Stimulated activated CD4-positive, alpha-beta T cell treated with anti-CD3 and anti-CD28 coated beads, Interleukin-15, amount 100 ng/mL, for 48 hours (primary cell): ENCODE data around the gene PHF8.
A peak's percentile ranks its signal among the peaks of the same experiment; 100 is the strongest.

Experiments used
- DNase-seq, 2 donors: peaks; one replicate each; pipeline ENCODE4 v3.0.0-alpha.2; 2020; ENCODE audit warnings: low read depth in 2 of 2

The PHF8 gene

DNA sequence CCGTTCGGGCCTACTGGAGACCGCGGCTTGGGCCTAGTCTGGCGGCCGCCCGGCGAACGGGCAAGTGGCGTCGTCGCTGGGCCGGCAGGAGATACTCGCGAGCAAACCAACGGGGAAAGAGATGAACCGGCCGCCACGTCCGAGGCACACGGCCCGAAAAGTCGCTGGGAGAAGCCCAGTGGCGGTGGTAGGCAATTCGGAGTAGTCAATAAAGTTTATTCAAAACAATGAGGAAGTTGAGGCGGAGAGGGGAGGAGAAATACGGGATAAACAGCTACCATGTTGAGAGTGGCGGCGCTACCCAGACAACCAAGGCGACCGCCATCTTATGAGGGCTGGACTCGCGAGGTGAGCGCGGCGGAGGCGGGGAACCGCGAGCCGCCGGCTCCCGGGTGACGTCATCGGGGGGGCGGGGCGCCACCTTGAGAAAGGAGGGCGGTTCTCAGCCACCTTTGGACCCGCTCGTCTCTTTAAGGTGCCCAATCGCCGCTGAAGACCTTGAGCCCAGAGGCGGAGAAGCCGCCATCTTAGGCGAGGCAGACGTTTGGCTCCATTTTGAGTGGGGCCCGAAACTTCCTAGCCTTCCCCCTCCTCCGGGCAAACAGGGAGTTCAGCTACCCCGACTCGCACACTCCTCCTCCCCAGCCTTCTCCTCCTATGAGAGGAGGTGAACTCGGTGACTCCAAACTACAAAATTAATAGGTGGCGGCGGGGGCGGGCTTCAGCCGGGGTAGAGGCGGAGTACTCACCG lies at the start of gene PHF8:
Gene PHF8 (minus strand): TSS at position 348 of the 751 bp plus-strand sequence. CDS start 1,745 bp downstream, outside the sequence.
- peak; percentile 90 to 91 for DNase-seq

DNA sequence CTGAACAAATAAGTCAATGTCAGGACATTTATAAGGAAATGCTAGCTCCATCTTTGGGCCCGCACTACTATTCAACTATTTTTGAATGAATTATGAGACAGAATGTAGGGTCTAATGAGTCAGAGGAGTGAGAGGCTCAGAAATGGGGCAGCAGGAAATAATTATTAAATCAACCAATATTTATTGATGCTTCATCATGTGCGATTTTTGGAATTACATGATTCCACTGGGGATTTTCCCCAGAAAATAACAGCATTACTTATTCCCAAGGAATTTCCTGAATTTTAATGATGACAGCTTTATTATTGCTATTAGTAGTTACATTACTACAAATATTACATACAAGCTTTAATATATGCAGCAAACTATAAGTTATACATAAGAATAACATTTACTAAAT lies 49.3 kb upstream of the PHF8 start:
- DNase-seq, result no peak

DNA sequence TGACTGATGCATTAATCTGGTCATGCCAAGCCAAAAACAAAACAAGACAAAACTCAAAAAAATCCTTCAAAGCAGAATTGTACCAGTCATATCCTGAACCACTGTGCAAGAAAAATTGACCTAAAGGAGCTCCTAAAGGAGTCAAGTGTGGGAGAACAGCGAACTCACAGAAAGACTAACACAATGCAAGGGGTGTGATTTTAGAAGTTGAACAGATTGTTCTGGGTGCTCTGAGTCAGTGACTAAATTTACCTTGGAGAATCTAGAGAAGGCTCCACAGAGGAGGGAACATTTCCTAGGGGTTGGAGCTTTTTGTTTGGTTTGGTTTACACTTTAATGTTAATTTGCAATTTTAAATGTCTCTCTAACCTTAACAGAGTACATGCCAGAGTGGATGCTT lies 48.9 kb upstream of the PHF8 start:
- DNase-seq, result no peak

DNA sequence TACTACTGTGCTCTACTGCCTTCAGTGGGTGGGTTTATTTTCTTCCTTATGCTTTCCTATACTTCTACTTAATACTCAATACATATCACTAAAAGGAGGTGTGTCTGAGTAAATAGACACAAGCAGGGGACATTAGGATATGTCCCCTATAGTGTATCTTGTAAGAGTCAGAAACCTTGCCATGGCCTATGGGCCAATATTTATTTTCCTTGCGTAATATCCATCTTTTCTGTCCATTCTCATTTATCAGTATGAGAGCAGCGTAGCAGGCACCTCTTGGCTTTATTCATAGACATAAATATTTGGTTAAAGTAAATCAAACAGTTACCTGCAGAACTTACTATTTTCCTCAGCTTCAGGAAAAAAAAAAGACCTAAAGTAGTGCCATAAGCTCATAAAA lies 46.6 kb upstream of the PHF8 start:
- no peak for DNase-seq

DNA sequence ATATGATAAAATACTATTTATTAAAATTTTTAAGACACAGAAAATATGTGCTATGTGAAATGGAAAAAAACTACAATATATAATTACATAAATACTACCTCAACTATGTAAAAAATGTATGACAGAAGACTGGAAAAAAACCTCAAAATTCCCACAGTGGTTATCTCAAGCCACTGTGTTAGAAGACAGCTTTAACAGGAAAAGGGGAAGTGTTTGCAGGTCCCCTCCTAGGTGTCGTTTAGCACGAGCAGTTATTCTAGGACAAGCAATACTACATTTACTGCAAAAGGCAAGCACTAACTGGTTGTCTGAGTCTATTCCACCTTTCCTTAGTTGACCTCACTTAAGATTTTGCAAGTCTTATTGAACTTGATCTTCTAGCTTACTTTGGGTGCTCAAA lies 44.9 kb upstream of the PHF8 start:
- no peak for DNase-seq

DNA sequence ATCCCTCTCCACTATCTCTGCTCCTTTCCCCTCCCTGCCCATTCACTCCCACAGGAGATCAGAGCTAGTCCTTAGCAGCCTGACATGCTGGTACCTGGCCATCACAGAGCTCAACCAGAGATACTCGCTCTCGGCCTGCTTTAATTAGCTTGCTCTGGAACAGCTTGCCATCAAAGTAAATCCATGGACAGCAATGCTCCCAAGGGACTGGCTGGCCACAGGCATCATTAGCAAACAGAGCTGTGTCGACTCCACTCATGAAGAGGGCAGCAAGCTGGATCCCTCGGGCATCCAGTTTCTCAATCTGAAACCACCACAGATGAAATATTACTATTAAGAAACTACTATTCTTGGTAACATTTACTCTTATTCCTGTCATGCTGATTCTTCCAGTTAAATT lies 43.4 kb upstream of the PHF8 start:
- DNase-seq, result no peak

DNA sequence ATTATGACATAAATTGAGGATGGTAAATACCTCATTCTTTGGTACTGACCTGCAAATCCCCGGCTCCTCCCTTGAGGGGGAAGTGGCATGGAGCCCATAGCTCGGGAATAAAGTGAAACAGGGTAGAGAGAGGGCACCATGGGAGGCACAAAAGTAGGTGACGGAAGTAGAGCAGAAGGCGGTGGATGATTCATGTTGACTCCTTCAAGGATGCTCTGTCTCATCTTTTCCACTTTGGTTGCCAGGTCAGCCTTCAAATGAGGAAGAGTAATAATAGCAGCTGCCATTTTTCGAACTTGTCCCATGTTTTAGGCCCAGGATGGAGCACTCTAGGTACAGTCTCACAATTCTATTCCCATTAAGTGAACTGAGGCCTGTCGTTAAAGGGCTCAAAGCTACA lies 41.4 kb upstream of the PHF8 start:
- no peak for DNase-seq

DNA sequence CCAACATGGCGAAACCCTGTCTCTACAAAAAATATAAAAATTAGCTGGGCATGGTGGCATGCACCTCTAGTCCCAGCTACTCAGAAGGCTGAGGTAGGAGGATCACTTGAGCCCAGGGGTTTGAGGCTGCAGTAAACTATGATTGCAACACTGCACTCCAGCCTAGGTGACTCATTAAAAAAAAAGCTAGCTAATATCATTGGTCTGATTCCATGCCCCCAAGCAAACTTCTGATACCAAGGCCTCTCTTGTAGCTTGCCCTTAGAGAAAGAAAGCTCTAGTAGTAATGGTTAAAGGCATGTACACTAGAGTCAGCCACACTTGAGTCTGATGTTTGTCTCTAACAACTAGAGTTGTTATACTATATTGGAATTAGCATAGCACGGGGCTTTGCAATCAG lies 32.6 kb upstream of the PHF8 start:
- DNase-seq, result no peak

DNA sequence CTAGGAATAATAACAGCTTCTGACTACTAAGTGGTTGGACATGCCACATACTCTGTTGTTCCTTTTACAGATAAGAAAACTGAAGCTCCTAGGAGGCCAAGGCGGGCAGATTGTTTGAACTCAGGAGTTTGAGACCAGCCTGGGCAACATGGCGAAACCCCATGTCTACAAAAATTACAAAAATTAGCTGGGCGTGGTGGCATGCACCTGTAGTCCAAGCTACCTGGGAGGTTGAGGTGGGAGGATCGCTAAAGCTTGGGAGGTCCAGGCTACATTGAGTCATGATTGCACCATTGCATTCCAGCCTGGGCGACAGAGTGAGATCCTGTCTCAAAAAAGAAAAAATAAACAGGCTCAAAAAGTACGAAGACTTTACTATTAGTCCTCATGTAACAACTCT lies 30.6 kb upstream of the PHF8 start:
- no peak for DNase-seq

DNA sequence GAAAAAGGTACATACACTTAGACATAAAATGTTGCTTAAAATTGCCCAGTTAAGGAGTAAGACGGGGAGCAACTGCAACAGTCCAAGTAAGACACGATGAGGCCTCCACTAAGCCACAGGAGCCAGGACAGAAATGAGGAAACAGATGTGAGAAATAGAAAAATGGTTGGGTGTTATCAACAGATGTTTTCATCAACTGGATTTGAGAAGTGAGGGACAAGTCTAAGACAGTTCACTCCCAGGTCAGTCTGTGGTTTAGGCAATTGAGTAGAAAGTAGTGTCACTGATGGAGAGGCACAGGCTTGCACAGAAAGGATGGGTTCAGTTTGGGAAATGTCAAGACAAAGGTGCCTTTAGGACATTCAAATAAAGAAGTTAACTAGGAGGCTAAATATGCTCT lies 23.5 kb upstream of the PHF8 start:
- DNase-seq, result no peak

DNA sequence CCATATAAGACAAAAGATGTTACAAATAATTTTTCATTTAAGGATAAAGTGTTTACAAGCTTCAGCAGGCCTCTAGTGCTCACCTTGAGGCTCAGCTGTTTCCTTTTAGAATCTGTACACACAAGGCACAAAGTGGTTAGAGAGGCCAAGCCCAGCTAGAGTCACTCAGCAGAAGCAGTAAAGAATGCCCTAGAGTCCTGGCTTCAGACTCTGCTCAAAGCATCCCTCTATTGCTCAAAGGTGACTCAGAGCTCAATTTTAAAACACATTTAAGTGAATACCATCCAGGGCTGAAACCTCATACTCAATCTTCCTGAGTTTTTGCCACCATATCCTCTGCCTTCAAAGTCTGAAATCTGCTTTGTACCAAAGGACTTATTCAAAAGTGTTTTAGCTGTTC lies 22.6 kb upstream of the PHF8 start:
- DNase-seq, result no peak

DNA sequence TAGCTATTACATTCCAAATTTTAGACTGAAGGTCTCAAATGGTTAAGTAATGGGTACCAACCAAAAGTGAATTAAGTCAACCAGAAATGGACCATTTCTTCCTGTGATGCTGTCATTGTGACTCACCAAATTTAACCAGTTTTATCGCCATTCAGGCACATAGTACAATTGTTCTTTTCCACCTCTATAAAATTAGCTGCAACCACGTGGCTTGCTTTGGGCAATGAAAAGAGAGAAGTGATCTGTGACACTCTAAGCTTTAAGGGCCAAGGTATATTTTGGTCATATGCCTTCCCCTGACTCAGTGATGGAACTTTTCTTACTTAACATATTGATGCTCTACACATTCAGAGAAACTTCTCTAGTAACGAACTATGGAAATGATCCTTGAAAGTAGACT lies 20.3 kb upstream of the PHF8 start:
- no peak for DNase-seq

DNA sequence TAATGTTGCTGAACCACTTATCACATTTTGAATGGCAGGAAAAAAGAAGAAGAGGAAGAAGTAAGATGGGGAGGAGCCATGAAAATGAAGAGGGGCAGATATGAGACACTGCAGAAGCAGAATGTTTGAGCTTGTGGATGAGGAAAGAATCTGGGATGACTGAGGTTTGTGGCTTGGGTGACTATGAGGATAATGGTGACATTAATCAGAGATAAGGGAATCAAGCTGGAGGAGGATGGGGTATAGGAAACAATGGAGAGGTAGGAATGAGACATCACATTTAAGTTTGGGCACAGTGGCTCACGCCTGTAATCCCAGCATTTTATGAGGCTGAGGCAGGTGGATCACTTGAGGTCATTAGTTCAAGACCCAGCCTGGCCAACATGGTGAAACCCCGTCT lies 19.1 kb upstream of the PHF8 start:
- no peak for DNase-seq

DNA sequence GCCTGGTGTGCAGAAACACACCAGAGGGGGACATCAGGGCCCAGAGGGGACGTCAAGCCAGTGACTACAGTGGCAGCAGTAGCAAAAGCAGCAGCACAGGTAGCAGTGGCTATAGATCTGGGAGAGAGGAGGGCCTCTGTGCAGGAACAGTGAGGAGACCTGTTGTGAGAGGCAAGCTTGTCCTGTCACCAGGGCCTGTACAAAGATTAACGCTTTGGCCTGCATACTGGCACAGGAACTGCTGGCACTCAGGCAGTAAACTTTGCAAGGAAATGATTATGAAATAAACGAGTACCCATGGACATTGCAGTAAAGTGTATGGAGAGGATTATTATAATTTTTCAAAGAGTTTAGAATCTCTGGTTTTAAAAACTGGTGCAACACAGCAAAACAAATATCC lies 5.5 kb upstream of the PHF8 start:
- no peak for DNase-seq

DNA sequence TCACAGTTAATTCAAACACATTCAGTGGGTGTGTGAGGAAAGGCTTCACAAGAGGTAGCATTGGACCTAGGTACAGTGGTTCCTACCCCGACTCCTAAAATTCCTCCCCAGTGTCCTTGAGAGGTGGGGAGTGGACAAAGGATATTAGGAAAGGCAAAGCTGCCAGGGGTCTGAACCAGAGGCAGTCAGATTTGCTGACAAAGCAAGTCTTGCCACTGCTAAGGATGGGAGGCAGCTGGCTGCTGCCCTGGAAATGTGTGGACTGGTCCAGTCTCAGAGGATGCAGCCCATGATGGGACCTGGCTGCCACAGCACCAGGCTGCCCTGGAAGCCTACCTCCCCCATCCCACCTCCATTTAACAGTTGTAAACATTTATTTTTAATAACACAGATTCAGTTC lies 4.1 kb upstream of the PHF8 start:
- no peak for DNase-seq

DNA sequence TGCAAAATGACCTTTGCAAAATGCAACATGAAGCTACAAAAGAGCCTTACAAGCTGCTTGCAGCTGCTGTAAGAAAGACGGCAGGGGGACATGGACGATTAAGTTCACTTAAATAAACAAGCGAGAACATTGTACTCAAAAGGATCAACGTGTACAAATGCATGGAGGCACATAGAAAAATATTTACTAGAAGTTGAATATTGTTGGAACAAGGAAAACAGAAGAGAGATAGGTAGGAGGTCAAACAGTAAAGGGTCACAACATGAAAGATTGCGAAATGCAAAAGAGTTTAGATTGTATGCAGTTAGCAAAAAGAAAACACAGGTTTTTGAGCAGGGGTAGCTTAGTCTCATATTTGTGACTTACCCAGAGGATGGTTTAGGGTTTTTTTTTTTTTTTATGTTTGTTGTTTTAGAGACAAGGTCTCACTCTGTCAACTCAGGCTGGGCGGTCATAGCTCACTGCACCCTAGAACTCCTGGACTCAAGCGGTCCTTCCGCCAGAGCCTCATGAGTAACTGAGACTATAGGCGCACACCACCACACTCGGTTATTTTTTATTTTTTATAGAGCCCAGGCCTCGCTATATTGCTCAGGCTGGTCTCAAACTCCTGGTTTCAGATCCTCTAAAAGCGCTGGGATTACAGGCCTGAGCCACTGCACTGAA lies 1.4 kb upstream of the PHF8 start:
- DNase-seq, result no peak

DNA sequence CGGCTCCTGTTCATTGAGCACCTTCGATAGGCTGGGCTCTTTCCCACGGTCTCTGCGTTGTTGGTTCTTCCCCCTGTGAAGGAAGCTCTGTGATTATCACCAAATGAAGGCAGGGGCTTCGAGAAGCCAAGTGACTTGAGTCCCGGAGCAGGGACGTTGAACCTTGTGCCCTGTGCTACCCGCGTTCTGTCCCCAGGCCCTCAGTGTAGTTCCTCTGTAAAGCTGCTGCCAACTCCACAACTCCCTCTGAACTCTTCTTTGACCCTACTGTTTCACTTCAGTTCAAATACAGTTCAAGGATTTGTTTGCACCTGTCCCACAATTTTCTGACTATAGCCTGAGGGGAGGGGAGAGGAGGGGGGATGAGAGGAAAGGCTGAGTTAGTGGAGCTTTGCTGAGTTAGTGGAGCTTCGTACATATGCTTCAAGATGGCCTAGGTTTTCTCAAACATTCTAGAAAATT lies 635 bp upstream of the PHF8 start:
- no peak for DNase-seq

DNA sequence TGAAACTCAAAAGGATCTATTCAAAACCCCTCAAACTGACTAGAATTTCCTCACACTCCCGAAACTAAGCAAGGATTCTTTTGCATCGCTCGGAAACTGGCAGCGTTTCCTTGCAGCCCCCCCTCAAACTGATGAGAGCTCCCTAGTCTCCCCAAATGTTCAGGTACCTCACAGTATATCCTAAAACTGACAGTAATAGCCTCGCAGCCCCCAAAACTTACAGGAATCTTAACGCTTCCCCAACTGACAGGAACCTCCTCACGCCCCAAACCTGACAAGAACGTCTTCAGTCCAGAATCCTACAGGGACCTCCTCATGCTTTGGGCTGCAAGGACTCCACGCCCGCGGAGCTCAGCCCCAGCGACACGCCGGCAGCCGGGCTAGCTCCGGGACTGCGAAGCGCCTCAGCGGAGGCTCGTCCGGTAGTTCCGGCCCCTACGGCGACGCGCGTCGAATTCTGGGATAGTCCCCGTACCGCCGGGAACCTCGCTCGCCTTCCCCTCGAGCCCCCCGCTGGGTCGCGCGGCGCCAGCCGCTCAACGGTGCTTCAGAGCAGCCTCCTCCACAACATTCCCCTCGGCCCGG lies 640 bp downstream of the PHF8 start:
- peak in 1 of 2 donors; percentile 1 for DNase-seq

DNA sequence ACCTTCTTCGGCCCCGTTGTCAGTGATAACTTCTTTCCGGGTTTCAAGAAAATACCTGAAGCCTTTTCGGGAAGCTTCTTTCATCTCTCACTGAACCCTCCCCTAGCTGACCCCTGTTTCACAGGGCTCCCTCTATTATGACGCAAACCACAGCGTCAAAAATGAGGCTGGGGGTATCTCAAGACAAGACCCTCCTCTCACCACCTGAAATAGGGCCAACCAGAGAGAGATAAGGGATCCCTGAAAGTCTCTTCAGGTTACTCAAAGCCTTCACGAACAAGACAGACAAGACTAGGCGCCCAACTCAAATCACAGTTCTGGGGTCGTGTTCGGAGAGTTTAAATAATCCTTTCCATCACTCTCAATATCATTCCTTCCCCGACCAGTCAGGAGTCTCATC lies 1.2 kb downstream of the PHF8 start:
- no peak for DNase-seq

DNA sequence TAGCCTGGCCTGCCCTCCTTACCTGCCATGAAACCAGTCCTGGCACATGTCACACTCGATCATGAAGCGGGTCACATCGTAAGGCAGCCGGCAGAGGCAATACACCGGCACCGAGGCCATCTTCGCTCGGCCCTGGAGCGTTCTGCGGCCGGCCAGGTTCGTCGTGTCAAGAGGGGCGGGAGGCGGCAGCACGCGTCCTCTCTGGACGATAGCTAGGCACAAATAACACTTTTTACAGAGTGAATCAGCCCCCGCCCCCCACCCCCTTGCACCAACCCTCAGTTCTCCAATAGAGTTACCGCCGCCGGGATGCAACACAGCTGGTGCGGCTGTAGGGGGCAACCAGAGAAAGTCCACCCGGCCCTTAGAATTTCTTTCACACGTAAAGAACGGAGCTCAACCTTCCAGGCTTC lies 1.7 kb downstream of the PHF8 start:
- DNase-seq, result peak; percentile 14 to 18

DNA sequence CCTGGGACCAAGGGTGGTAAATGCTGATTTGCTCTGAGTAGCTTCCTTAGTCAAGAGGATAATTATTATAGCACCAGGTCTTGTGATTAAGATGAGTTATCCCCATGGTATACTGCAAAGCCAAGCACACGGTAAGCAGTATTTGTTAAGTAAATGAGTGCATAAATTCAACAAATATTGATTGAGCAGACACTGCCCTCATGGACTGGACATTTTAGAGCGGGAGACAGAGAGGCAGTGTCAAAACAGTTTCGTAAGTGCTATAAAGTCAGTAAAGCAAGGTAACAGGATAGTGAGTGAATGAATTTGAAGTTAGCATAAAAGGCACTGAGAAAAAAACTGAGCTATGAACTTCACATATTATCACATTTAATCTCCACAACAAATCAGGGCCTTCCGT lies 13.9 kb downstream of the PHF8 start:
- no peak for DNase-seq

DNA sequence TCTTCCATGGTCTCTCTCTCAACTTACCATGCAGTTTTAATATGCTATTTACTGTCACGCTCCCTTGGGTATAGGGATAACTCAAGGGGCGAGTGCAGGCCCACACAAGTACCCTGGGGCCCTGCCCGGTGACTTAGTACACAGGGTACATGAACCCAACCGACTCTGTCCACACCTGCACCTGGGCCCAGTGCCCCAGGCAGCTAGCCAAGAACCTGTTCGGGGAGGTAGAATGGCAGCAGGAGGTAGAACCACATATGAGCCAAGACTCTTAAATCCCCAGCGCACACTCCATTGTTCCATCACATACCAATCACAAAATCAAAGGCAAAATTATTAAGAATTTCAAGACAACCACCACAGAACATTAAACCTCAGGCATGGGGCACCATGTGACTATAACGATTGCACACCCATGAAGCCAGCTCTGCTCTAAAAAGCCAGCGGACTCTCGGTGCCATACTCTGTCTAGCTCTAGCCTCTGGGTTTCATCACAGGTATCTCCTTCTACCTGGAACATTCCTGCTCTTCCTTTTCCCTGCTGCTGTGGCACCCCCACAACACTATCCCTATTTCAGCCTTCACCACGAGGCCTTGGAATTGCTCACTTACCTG lies 14.6 kb downstream of the PHF8 start:
- DNase-seq, result no peak

DNA sequence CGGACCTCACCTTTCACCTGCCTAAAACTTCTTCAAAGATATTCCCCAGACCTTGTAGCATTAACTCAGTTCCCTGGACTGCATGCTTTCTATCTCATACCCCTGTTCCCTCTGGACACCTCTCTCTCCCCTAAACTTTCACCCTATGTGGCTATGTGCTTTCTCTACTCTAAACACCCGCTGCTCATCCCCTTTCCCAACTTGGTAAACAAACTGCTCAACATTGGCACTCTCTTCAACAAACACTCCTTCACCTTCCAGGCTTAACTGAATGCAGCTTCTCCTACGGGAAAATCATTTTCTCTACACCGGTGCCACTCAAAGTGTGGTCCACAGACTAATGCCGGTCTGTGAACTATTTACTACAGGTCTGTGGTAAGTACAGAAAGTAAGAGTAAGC lies 19.9 kb downstream of the PHF8 start:
- DNase-seq, result no peak
